HG03097 (cell line): ENCODE data around the gene ATP4A.

Experiments
- ATAC-seq: cut with Tn5 transposase; IDR thresholded peaks from one replicate; pipeline ENCODE4 v1.9.1; 2021; ENCODE audit not compliant: unreplicated experiment, low FRiP score

ATP4A gene

GRCh38 chr19:35566738-35567137 lies 3.3 kb upstream of the ATP4A start:
- ATAC-seq = no peak

GRCh38 chr19:35565016-35565856 lies 1.8 kb upstream of the ATP4A start:
- ATAC-seq = no peak

- ATAC-seq = no peak
These were observed 682 bp downstream of the ATP4A start for GRCh38 chr19:35562776-35563175.

- ATAC-seq = no peak
These were observed 1.1 kb downstream of the ATP4A start for GRCh38 chr19:35562336-35562735.

GRCh38 chr19:35561436-35561835 lies 2.0 kb downstream of the ATP4A start:
- ATAC-seq = no peak

GRCh38 chr19:35560677-35561076 lies 2.8 kb downstream of the ATP4A start:
- ATAC-seq = no peak

GRCh38 chr19:35560271-35560670 lies 3.2 kb downstream of the ATP4A start:
- no peak for ATAC-seq

- ATAC-seq = no peak
These were observed 3.7 kb downstream of the ATP4A start for GRCh38 chr19:35559781-35560180.

- ATAC-seq = no peak
These were observed 4.2 kb downstream of the ATP4A start for GRCh38 chr19:35559281-35559659.

GRCh38 chr19:35558400-35559280 lies 4.8 kb downstream of the ATP4A start:
- ATAC-seq = no peak

GRCh38 chr19:35557539-35558399 lies 5.7 kb downstream of the ATP4A start:
- ATAC-seq = no peak

- ATAC-seq = no peak
These were observed 6.5 kb downstream of the ATP4A start for GRCh38 chr19:35556846-35557538.

GRCh38 chr19:35556025-35556590 lies 7.3 kb downstream of the ATP4A start:
- no peak for ATAC-seq

GRCh38 chr19:35555301-35556005 lies 8.0 kb downstream of the ATP4A start:
- no peak for ATAC-seq

- no peak for ATAC-seq
These were observed 9.4 kb downstream of the ATP4A start for GRCh38 chr19:35554076-35554475.

- ATAC-seq = no peak
These were observed 10.0 kb downstream of the ATP4A start for GRCh38 chr19:35553385-35554000.

GRCh38 chr19:35552534-35553384 lies 10.7 kb downstream of the ATP4A start:
- no peak for ATAC-seq
